Mesendoderm (in vitro differentiated cells): ENCODE measurements around the gene LHX3.

Source experiments
- DNase-seq: peaks from one replicate; pipeline ENCODE4 v3.0.0; 2013
- H2AK5ac ChIP-seq: 2 replicates; pipeline ENCODE4 v1.6.1; 2013; ENCODE audit warnings: low read length, inconsistent platforms
- H2BK120ac ChIP-seq: 2 replicates; pipeline ENCODE4 v1.6.1; 2013; ENCODE audit warnings: low read depth, mild to moderate bottlenecking, low read length, moderate library complexity, mixed read lengths
- H2BK15ac ChIP-seq: replicated peaks from 2 replicates; pipeline ENCODE4 v1.6.1; 2013; ENCODE audit warnings: low read depth, mild to moderate bottlenecking, moderate library complexity
- H2BK5ac ChIP-seq: 2 replicates; pipeline ENCODE4 v1.6.1; 2013; ENCODE audit warnings: low read length, inconsistent platforms
- H3K18ac ChIP-seq: 2 replicates; pipeline ENCODE4 v1.6.1; 2013; ENCODE audit warnings: mild to moderate bottlenecking, low read length, mixed read lengths
- H3K23ac ChIP-seq: one replicate; pipeline ENCODE4 v1.6.1; 2013; ENCODE audit warnings: low read length
- H3K27ac ChIP-seq: 2 replicates; pipeline ENCODE4 v1.5.1; 2013; ENCODE audit warnings: low read depth, mild to moderate bottlenecking, inconsistent platforms, low read length, moderate library complexity
- H3K27me3 ChIP-seq: 2 replicates; pipeline ENCODE4 v1.6.1; 2013; ENCODE audit warnings: low read length, control low read depth, mild to moderate bottlenecking, inconsistent platforms; ENCODE audit not compliant: insufficient read depth, poor library complexity
- H3K36me3 ChIP-seq: 2 replicates; pipeline ENCODE4 v1.6.1; 2013; ENCODE audit warnings: low read length, inconsistent platforms; ENCODE audit not compliant: control insufficient read depth, insufficient read depth
- H3K4ac ChIP-seq: one replicate; pipeline ENCODE4 v1.6.1; 2013; ENCODE audit warnings: low read depth, mild to moderate bottlenecking, low read length, moderate library complexity
- H3K4me1 ChIP-seq: 2 replicates; pipeline ENCODE4 v1.6.1; 2013; ENCODE audit warnings: low read depth, low read length, inconsistent platforms; ENCODE audit not compliant: control insufficient read depth
- H3K4me2 ChIP-seq: 2 replicates; pipeline ENCODE4 v1.6.1; 2013; ENCODE audit warnings: low read length
- H3K4me3 ChIP-seq: 2 replicates; pipeline ENCODE4 v1.5.1; 2013; ENCODE audit warnings: mild to moderate bottlenecking, low read length
- H3K56ac ChIP-seq: one replicate; pipeline ENCODE4 v1.6.1; 2013; ENCODE audit warnings: low read length
- H3K79me1 ChIP-seq: 2 replicates; pipeline ENCODE4 v1.6.1; 2013; ENCODE audit warnings: low read length, inconsistent platforms
- H3K79me2 ChIP-seq: 2 replicates; pipeline ENCODE4 v1.6.1; 2013; ENCODE audit warnings: mild to moderate bottlenecking, low read length; ENCODE audit not compliant: control insufficient read depth, insufficient read depth
- H3K9ac ChIP-seq: 2 replicates; pipeline ENCODE4 v1.6.1; 2013; ENCODE audit warnings: low read length, inconsistent platforms
- H4K5ac ChIP-seq: one replicate; pipeline ENCODE4 v1.6.1; 2013; ENCODE audit warnings: low read length
- H4K8ac ChIP-seq: one replicate; pipeline ENCODE4 v1.6.1; 2013; ENCODE audit warnings: low read depth, mild to moderate bottlenecking, control low read depth, low read length, moderate library complexity
- WGBS: extraction: QIAGEN DNeasy Blood & Tissue Kit; methylation state at CpG from one replicate; pipeline ENCODE4 v1.1.7; 2013; ENCODE audit warnings: low lambda C conversion rate, missing lambda C conversion rate; ENCODE audit not compliant: insufficient coverage; ENCODE audit errors: extremely low coverage; 5-methylcytosine and 5-hydroxymethylcytosine counted together

LHX3 gene

DNA sequence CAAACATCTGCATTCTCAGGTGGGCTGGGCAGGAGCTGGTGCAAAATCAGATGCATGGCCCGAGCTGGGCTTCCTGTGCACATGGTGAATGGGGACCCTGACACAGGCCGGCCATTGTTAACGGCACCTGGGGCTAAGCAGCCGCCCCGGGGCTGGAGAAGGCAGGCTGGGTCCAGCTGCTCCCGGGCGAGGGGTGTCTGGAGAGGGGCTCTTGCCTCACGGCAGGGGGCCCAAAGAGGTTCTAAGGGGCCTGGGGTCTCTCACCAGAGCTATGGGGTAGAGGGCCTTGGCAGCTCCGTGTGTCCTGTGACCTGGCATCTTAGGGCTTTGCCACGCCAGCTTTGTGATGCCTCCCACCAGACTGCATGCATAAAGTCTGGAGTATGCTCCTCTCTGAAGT is 45.7 kb upstream of the LHX3 start:
- H3K4me2 ChIP-seq: no peak overlapping the region
- H3K79me2 ChIP-seq: no peaks in the 10 kb centered on the region
- H3K79me1 ChIP-seq: no peaks in the 10 kb centered on the region
- H3K23ac ChIP-seq: no peak overlapping the region
- H3K18ac ChIP-seq: no peak overlapping the region
- DNase-seq: no peak
- H3K9ac ChIP-seq: no peak overlapping the region
- no peak overlapping the region for H2AK5ac ChIP-seq
- no peak overlapping the region for H3K27ac ChIP-seq
- no peak overlapping the region for H3K4me3 ChIP-seq
- H3K27me3 ChIP-seq: no peaks in the 10 kb centered on the region
- H3K4ac ChIP-seq: no peak overlapping the region
- no peak overlapping the region for H2BK5ac ChIP-seq
- H2BK15ac ChIP-seq: no peak overlapping the region
- H4K5ac ChIP-seq: no peak overlapping the region
- no CpG with 5 or more reads among the region's 10 CpGs for WGBS
- H2BK120ac ChIP-seq: no peak overlapping the region
- no peaks in the 10 kb centered on the region for H3K36me3 ChIP-seq
- H3K56ac ChIP-seq: no peak overlapping the region
- no peak overlapping the region for H4K8ac ChIP-seq
- no peaks in the 10 kb centered on the region for H3K4me1 ChIP-seq

DNA sequence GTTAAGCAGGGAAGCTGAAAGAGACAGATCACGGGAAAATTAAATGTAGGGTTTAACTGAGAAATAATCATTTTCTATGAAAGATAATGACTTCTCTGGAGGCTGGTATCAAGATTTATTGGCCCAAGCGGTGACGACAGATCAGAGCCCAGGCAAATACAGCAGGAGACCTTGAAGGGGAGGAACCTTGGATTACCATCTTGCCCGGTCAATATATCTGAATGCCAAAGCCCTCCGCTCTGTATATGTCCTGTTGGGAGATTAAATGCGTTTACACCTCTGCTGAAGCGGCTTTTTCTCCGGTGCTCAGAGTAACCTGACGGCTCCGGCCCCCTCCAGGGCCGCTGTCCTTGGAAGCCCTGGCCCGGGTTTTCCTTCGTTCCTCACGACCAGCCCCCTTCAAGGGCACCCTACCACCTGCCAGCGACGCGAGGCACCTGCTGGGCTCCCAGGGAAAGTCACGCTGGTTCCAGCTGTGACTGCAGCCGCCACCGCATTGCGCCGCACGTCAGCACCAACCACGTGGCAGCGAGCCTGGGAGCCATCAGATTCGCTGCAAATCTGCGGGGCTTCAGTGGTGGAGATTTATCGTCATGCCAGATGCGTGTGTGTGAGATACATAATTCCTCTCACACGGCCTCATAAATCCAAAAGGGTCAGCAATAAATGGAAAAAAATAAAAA is 45.1 kb upstream of the LHX3 start:
- H2BK15ac ChIP-seq: no peak overlapping the region
- H3K4me2 ChIP-seq: no peak overlapping the region
- no peak overlapping the region for H4K8ac ChIP-seq
- H3K79me2 ChIP-seq: no peaks in the 10 kb centered on the region
- H3K4me1 ChIP-seq: no peaks in the 10 kb centered on the region
- H3K27ac ChIP-seq: no peak overlapping the region
- no peak overlapping the region for H2BK5ac ChIP-seq
- no peak overlapping the region for H3K23ac ChIP-seq
- WGBS: no CpG with 5 or more reads among the region's 30 CpGs
- no peak overlapping the region for H4K5ac ChIP-seq
- H3K18ac ChIP-seq: no peak overlapping the region
- no peaks in the 10 kb centered on the region for H3K27me3 ChIP-seq
- H2BK120ac ChIP-seq: no peak overlapping the region
- H3K9ac ChIP-seq: no peak overlapping the region
- H3K4ac ChIP-seq: no peak overlapping the region
- no peak for DNase-seq
- no peak overlapping the region for H2AK5ac ChIP-seq
- no peak overlapping the region for H3K4me3 ChIP-seq
- H3K56ac ChIP-seq: no peak overlapping the region
- no peaks in the 10 kb centered on the region for H3K36me3 ChIP-seq
- H3K79me1 ChIP-seq: no peaks in the 10 kb centered on the region

DNA sequence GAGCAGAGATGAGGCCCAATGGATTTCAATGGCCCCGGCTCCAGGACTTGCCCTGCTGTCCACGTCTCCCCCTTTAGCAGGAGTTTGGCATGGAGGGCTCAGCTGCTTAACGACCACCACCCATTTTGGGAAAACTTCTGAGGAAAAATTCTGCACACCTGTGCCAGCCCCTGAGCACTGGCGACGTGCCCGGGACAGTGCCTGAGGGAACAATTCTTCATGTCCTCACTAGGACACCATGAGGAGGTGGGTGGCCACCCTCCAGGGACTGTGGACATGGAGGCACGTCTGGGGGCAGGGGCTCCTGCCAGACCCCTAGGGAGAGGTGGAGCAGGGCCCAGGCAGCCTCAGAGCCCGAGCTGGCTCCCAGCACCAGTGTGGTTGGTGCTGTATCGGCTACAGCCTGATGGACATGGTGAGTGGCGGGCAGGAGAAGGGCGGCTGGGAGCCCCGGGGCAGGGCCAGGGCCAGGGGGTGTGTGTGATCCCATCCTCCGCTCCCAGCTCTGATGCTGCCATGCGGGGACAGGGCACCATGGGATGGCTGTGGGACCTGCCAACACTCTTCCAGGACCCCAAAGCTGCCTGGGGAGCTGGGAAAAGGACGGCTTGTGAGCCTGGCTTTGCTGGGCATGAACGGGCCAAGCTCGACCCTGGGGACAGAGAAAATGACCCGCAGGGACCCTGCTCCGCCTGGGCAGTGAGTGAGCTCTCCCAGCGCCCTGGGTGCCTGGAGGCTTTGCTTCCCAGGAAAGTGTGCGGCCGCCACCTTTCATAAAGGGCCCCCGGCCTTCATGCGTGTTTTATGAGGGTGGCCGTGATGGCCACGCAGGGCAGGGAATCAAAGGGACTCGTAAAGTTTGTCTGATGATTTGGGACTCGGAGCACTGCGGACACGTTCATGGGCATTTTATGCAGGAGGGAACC is 44.3 kb upstream of the LHX3 start:
- no peak for DNase-seq
- H3K4ac ChIP-seq: no peak overlapping the region
- peaks cover 3% of the 10 kb centered on the region for H3K79me1 ChIP-seq
- no peak overlapping the region for H3K56ac ChIP-seq
- no peak overlapping the region for H2BK5ac ChIP-seq
- peaks cover 3% of the 10 kb centered on the region for H3K4me1 ChIP-seq
- H3K36me3 ChIP-seq: no peaks in the 10 kb centered on the region
- H3K4me2 ChIP-seq: no peak overlapping the region
- no peak overlapping the region for H2BK120ac ChIP-seq
- H2AK5ac ChIP-seq: no peak overlapping the region
- H3K23ac ChIP-seq: no peak overlapping the region
- H2BK15ac ChIP-seq: no peak overlapping the region
- H4K8ac ChIP-seq: no peak overlapping the region
- WGBS: no CpG with 5 or more reads among the region's 30 CpGs
- no peak overlapping the region for H3K9ac ChIP-seq
- H3K27me3 ChIP-seq: no peaks in the 10 kb centered on the region
- H3K18ac ChIP-seq: no peak overlapping the region
- H4K5ac ChIP-seq: no peak overlapping the region
- no peak overlapping the region for H3K4me3 ChIP-seq
- H3K79me2 ChIP-seq: peaks cover 3% of the 10 kb centered on the region
- no peak overlapping the region for H3K27ac ChIP-seq

DNA sequence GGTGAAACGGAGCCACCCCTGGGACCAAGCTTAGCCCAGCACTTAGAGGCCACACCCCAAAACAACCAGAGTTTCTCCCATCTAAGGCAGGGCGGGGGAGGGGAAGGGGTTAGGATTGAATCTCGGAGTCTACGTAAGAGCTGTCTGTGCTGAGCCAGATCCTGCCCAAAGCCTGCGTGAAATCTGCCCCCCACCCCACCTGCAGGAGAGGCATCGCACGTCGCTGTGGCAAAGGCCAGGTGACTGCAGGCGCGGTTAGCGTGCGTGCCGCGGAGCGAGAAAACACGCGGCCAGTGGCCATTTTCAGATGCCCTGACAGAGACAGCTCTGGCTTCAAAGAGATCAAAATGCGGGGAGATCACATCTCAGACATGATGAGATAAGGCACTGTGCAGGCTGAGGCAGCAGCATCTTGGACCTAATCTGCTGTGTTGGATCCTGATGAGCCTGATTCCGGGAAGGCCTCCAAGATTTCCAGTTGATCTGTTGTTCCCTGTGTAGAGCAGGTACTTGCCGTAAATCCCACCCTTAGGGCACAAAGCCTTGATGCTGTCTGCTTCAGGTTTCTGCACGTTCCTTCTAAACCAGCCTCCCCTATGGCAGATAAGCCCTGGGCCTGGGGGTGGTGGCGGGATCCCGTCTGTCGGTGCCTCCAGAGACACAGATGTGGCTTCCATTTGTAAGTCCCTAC is 43.2 kb upstream of the LHX3 start:
- no peak overlapping the region for H4K8ac ChIP-seq
- H3K18ac ChIP-seq: no peak overlapping the region
- H2BK5ac ChIP-seq: no peak overlapping the region
- no peak overlapping the region for H2BK120ac ChIP-seq
- no peak overlapping the region for H3K23ac ChIP-seq
- H3K4me2 ChIP-seq: no peak overlapping the region
- no peak overlapping the region for H3K27ac ChIP-seq
- H2BK15ac ChIP-seq: no peak overlapping the region
- DNase-seq: no peak
- no peak overlapping the region for H3K4me3 ChIP-seq
- H3K56ac ChIP-seq: peak overlapping the region; percentile 17
- H2AK5ac ChIP-seq: no peak overlapping the region
- H3K27me3 ChIP-seq: no peaks in the 10 kb centered on the region
- H3K4me1 ChIP-seq: peaks cover 3% of the 10 kb centered on the region
- H3K36me3 ChIP-seq: no peaks in the 10 kb centered on the region
- H4K5ac ChIP-seq: no peak overlapping the region
- H3K79me1 ChIP-seq: peaks cover 9% of the 10 kb centered on the region
- no peak overlapping the region for H3K9ac ChIP-seq
- WGBS: no CpG with 5 or more reads among the region's 24 CpGs
- H3K4ac ChIP-seq: no peak overlapping the region
- peaks cover 12% of the 10 kb centered on the region for H3K79me2 ChIP-seq

DNA sequence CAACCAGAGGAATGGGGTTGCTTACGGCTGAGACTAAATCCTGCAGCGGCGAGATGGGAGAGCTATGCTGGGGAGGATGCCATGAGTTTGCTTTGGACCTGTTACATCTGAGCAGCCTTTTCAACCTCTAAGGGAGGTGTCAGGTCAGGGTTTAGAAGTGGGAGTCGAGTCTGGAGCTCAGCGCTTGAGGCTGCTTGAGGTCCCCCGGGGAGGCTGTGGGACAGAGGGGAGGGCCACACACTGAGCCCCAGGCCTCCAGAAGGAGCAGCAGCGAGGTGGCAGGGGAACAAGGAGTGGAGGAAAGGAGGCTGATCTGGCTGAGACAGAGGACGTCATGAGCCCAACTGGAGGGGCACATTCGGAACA is 42.6 kb upstream of the LHX3 start:
- Histone ChIP-seq H2BK120ac (no peak overlapping the region), H3K23ac (no peak overlapping the region), H3K4me2 (no peak overlapping the region), H3K27ac (no peak overlapping the region), H3K4me3 (no peak overlapping the region), H2AK5ac (no peak overlapping the region), H3K79me1 (peaks cover 14% of the 10 kb centered on the region), H3K56ac (no peak overlapping the region), H3K79me2 (peaks cover 18% of the 10 kb centered on the region), H3K27me3 (no peaks in the 10 kb centered on the region), H4K5ac (no peak overlapping the region), H3K36me3 (no peaks in the 10 kb centered on the region), H2BK5ac (no peak overlapping the region), H4K8ac (no peak overlapping the region), H2BK15ac (no peak overlapping the region), H3K4me1 (peaks cover 3% of the 10 kb centered on the region), H3K9ac (no peak overlapping the region), H3K18ac (no peak overlapping the region), H3K4ac (no peak overlapping the region)
- DNase-seq: no peak
- WGBS: no CpG with 5 or more reads among the region's 9 CpGs
